Sigmoid colon (tissue), 7 donors: ENCODE data around the gene NOS3. TPM values are rescaled to one million over a fixed set of nuclear protein-coding genes. Genes with fewer than 3 reads are reported as not detected.

Experiments used
- DNase-seq: peaks from one replicate; pipeline ENCODE4 v3.0.0-alpha.2; 2019
- H3K27ac ChIP-seq, 4 donors: fragments of 200-600 bp; sonication (generic); one replicate each; pipeline ENCODE4 v1.5.1; 2016 to 2019; ENCODE audit warnings: mild to moderate bottlenecking in 1 of 4
- H3K27me3 ChIP-seq, 3 donors: fragments of 200-600 bp; sonication (generic); one replicate each; pipeline ENCODE4 v1.5.1; 2019; ENCODE audit warnings: mild to moderate bottlenecking in 1 of 3
- H3K36me3 ChIP-seq, 4 donors: fragments of 200-600 bp; sonication (generic); one replicate each; pipeline ENCODE4 v1.5.1; 2016 to 2019
- H3K4me1 ChIP-seq, 4 donors: fragments of 200-600 bp; sonication (generic); one replicate each; pipeline ENCODE4 v1.5.1; 2017 to 2019
- H3K4me3 ChIP-seq, 4 donors: fragments of 200-600 bp; sonication (generic); one replicate each; pipeline ENCODE4 v1.5.1; 2017 to 2019; ENCODE audit warnings: mild to moderate bottlenecking in 2 of 4, moderate library complexity in 1 of 4
- H3K9me3 ChIP-seq, 4 donors: fragments of 200-600 bp in 3 of 4; sonication (generic) in 3 of 4; one replicate each; pipeline versions ENCODE4 v1.5.1 to v1.6.1; 2013 to 2019
- CTCF ChIP-seq, 4 experiments: fragments of 450-650 bp in 3 of 4; fragments of 200-600 bp in 1 of 4; IDR thresholded peaks; one replicate each; pipeline ENCODE4 v1.5.1; 2016 to 2019; ENCODE audit warnings: antibody characterized with exemption in 4 of 4, mild to moderate bottlenecking in 3 of 4, moderate library complexity in 2 of 4
- EP300 ChIP-seq, 4 donors: sonication (generic); formaldehyde crosslinking; IDR thresholded peaks; one replicate each; pipeline ENCODE4 v1.6.1; 2017; ENCODE audit warnings: antibody characterized with exemption in 4 of 4
- POLR2A ChIP-seq, 2 donors: fragments of 450-650 bp; IDR thresholded peaks; one replicate each; pipeline ENCODE4 v1.6.1; 2016; ENCODE audit warnings: antibody characterized with exemption in 2 of 2, mild to moderate bottlenecking in 2 of 2, moderate library complexity in 2 of 2
- POLR2AphosphoS5 ChIP-seq, 4 donors: sonication (generic); formaldehyde crosslinking; IDR thresholded peaks; one replicate each; pipeline ENCODE4 v1.6.1; 2017; ENCODE audit warnings: antibody characterized with exemption in 4 of 4
- WGBS, 2 donors: extraction: QIAGEN DNeasy Blood & Tissue Kit; methylation state at CpG; one replicate each; pipeline ENCODE4 v1.1.7; 2013; 5-methylcytosine and 5-hydroxymethylcytosine counted together
- intact Hi-C: fragments of 100-400 bp; cut with DNase I; formaldehyde crosslinking; loops from one replicate; pipeline ENCODE4 v1.15.1; 2023
- polyA plus RNA-seq, 3 donors: library from polyadenylated mRNA; stranded (reverse); fragments of 200-250 nt; gene quantifications; one replicate each; pipeline ENCODE4 v1.2.3, GENCODE V29; 2013
- total RNA-seq, 4 donors: library from RNA; depleted of rRNA; stranded (reverse); fragments of >200 nt; gene quantifications; one replicate each; pipeline ENCODE4 v1.1.0, GENCODE V29; 2016
- donor health status: healthy with polysubstance abuse.
- donor health status: Bipolar disorder and iron deficiency.
- donor health status: healthy.

The NOS3 gene
- total and polyA plus RNA-seq, 7 donors = 0.23 to 7.2 (median 1.8) TPM

- TF ChIP-seq EP300 (IDR thresholded peaks at IDR 0.05) (no peak), POLR2A (IDR thresholded peaks at IDR 0.05) (no peak), CTCF (IDR thresholded peaks at IDR 0.05) (no peak), POLR2AphosphoS5 (IDR thresholded peaks at IDR 0.05) (no peak)
- peaks cover 0 to 54% (median 47%) of the 10 kb centered on the region in 4 donors for H3K4me1 ChIP-seq
- no peaks in the 10 kb centered on the region for H3K27me3 ChIP-seq
- H3K4me3 ChIP-seq = peak overlapping the region in 3 of 4 donors; percentile 31 to 68 (median 34)
- no peaks in the 10 kb centered on the region for H3K9me3 ChIP-seq
- H3K36me3 ChIP-seq = peaks cover 15 to 42% (median 28%) of the 10 kb centered on the region in 4 donors
- intact Hi-C loops = no loop called here
- peak; percentile 80 for DNase-seq
- WGBS, 2 donors = 17 to 59% methylated on average over 43 of the region's 43 CpGs
- peak overlapping the region; percentile 86 to 96 (median 93) for H3K27ac ChIP-seq
These were observed 71.8 kb downstream of the NOS3 start for GRCh38 chr7:151062399-151063211.

- no peaks in the 10 kb centered on the region for H3K27me3 ChIP-seq
- TF ChIP-seq POLR2A (IDR thresholded peaks at IDR 0.05) (no peak), EP300 (IDR thresholded peaks at IDR 0.05) (no peak), POLR2AphosphoS5 (IDR thresholded peaks at IDR 0.05) (peak in 1 of 4 donors; percentile 47)
- peaks cover 0 to 53% (median 47%) of the 10 kb centered on the region in 4 donors for H3K4me1 ChIP-seq
- WGBS, 2 donors = 18 to 58% methylated on average over 11 of the region's 11 CpGs
- H3K36me3 ChIP-seq = peaks cover 15 to 47% (median 34%) of the 10 kb centered on the region in 4 donors
- H3K9me3 ChIP-seq = no peaks in the 10 kb centered on the region
- H3K27ac ChIP-seq = peak overlapping the region; percentile 86 to 96 (median 93)
- peak; percentile 91 for DNase-seq
- peak overlapping the region in 3 of 4 donors; percentile 31 to 68 (median 34) for H3K4me3 ChIP-seq
- intact Hi-C loops = no loop called here
These were observed 72.4 kb downstream of the NOS3 start for GRCh38 chr7:151063212-151063561.

Other genes starting within 250 kb of the NOS3 start
- gene TMEM176B, start 190.7 kb upstream of the NOS3 start, total RNA-seq = 10 to 100 TPM; 47.4 to 52.3 (median 48.3) TPM
- gene TMEM176B, start 190.7 kb upstream of the NOS3 start, polyA plus RNA-seq = 100 to 1,000 TPM; 144 to 246 (median 151) TPM
- gene TMEM176A, start 190.2 kb upstream of the NOS3 start, total RNA-seq = 10 to 100 TPM; 19.9 to 28.1 (median 24.1) TPM
- gene TMEM176A, start 190.2 kb upstream of the NOS3 start, polyA plus RNA-seq = 100 to 1,000 TPM; 126 to 150 (median 127) TPM
- gene AOC1, start 138.5 kb upstream of the NOS3 start, total RNA-seq = 1 to 10 TPM in 1 of 4 donors, not detected in 3; 1.4 TPM
- 100 to 1,000 TPM in 1 of 3 donors, 10 to 100 TPM in 2; 30.6 to 155 (median 64.0) TPM for gene AOC1, start 138.5 kb upstream of the NOS3 start, polyA plus RNA-seq
- 100 to 1,000 TPM in 1 of 4 donors, 10 to 100 TPM in 3; 40.6 to 107 (median 85.2) TPM for gene KCNH2, start 12.7 kb upstream of the NOS3 start, total RNA-seq
- 1 to 10 TPM in 2 of 3 donors, under 1 TPM in 1; 0.46 to 7.3 (median 1.2) TPM for gene KCNH2, start 12.7 kb upstream of the NOS3 start, polyA plus RNA-seq
- gene ATG9B, start 33.5 kb downstream of the NOS3 start, total RNA-seq = not detected
- 1 to 10 TPM in 2 of 3 donors, not detected in 1; 1.2 to 1.6 TPM for gene ATG9B, start 33.5 kb downstream of the NOS3 start, polyA plus RNA-seq
- gene ABCB8, start 37.4 kb downstream of the NOS3 start, total RNA-seq = 10 to 100 TPM in 3 of 4 donors, 1 to 10 TPM in 1; 9.7 to 20.8 (median 19.5) TPM
- gene ABCB8, start 37.4 kb downstream of the NOS3 start, polyA plus RNA-seq = 10 to 100 TPM in 1 of 3 donors, 1 to 10 TPM in 2; 3.0 to 32.8 (median 5.3) TPM
- gene ASIC3, start 57.5 kb downstream of the NOS3 start, total RNA-seq = 1 to 10 TPM; 1.8 to 8.6 (median 4.5) TPM
- 1 to 10 TPM in 2 of 3 donors, under 1 TPM in 1; 0.46 to 3.1 (median 3.0) TPM for gene ASIC3, start 57.5 kb downstream of the NOS3 start, polyA plus RNA-seq
- 1 to 10 TPM; 6.9 to 8.3 (median 7.7) TPM for gene CDK5, start 66.9 kb downstream of the NOS3 start, total RNA-seq
- 10 to 100 TPM in 1 of 3 donors, 1 to 10 TPM in 2; 6.0 to 10.6 (median 9.8) TPM for gene CDK5, start 66.9 kb downstream of the NOS3 start, polyA plus RNA-seq
- 100 to 1,000 TPM in 1 of 4 donors, 10 to 100 TPM in 3; 56.9 to 124 (median 91.7) TPM for gene SLC4A2, start 68.6 kb downstream of the NOS3 start, total RNA-seq
- 100 to 1,000 TPM in 1 of 3 donors, 10 to 100 TPM in 2; 12.3 to 114 (median 23.4) TPM for gene SLC4A2, start 68.6 kb downstream of the NOS3 start, polyA plus RNA-seq
- gene FASTK, start 89.8 kb downstream of the NOS3 start, total RNA-seq = 10 to 100 TPM; 61.5 to 80.0 (median 69.9) TPM
- gene FASTK, start 89.8 kb downstream of the NOS3 start, polyA plus RNA-seq = 100 to 1,000 TPM in 1 of 3 donors, 10 to 100 TPM in 2; 61.3 to 124 (median 65.0) TPM
- gene TMUB1, start 92.5 kb downstream of the NOS3 start, total RNA-seq = 10 to 100 TPM; 33.4 to 48.9 (median 41.9) TPM
- gene TMUB1, start 92.5 kb downstream of the NOS3 start, polyA plus RNA-seq = 10 to 100 TPM; 45.0 to 74.6 (median 47.4) TPM
- gene AGAP3, start 95.5 kb downstream of the NOS3 start, total RNA-seq = 10 to 100 TPM; 34.2 to 89.7 (median 40.9) TPM
- 10 to 100 TPM; 27.7 to 42.3 (median 33.6) TPM for gene AGAP3, start 95.5 kb downstream of the NOS3 start, polyA plus RNA-seq
- not detected for gene GBX1, start 176.7 kb downstream of the NOS3 start, total RNA-seq
- not detected for gene GBX1, start 176.7 kb downstream of the NOS3 start, polyA plus RNA-seq
- not detected for gene ASB10, start 196.2 kb downstream of the NOS3 start, total RNA-seq
- gene ASB10, start 196.2 kb downstream of the NOS3 start, polyA plus RNA-seq = not detected
- gene H2BK1, start 219.5 kb downstream of the NOS3 start, total RNA-seq = not detected
- gene H2BK1, start 219.5 kb downstream of the NOS3 start, polyA plus RNA-seq = not detected
- 10 to 100 TPM; 25.8 to 34.6 (median 30.2) TPM for gene ABCF2, start 236.2 kb downstream of the NOS3 start, total RNA-seq
- 10 to 100 TPM; 18.3 to 34.6 (median 19.8) TPM for gene ABCF2, start 236.2 kb downstream of the NOS3 start, polyA plus RNA-seq
- 10 to 100 TPM; 14.3 to 36.3 (median 18.9) TPM for gene CHPF2, start 241.5 kb downstream of the NOS3 start, total RNA-seq
- gene CHPF2, start 241.5 kb downstream of the NOS3 start, polyA plus RNA-seq = 10 to 100 TPM in 1 of 3 donors, 1 to 10 TPM in 2; 5.4 to 27.9 (median 5.5) TPM